Left forelimb (tissue), 1 donor: ENCODE data around the gene MYOT.
"Not testable (repeated sequence)": the region's sequence is repeated elsewhere in the genome, so short reads cannot be mapped to it uniquely, and the experiment has no call there.

ENCODE experiments used
- DNase-seq: peaks from one replicate; pipeline ENCODE4 v3.0.0-alpha.2; 2018; ENCODE audit warnings: low spot score

Gene MYOT

GRCh38 chr5:137867664-137868063 lies at the start of gene MYOT:
Gene MYOT, plus strand, starts transcription at chr5:137867860. Its CDS starts 2,792 bp downstream, at chr5:137870652.
- no peak for DNase-seq

GRCh38 chr5:137819766-137820165 lies 47.9 kb upstream of the MYOT start:
- DNase-seq = no peak

- DNase-seq = no peak
These were observed 45.4 kb upstream of the MYOT start for GRCh38 chr5:137822158-137822764.

- no peak for DNase-seq
These were observed 44.7 kb upstream of the MYOT start for GRCh38 chr5:137822984-137823383.

GRCh38 chr5:137825165-137825564 lies 42.5 kb upstream of the MYOT start:
- no peak for DNase-seq

- DNase-seq = no peak
These were observed 41.6 kb upstream of the MYOT start for GRCh38 chr5:137826067-137826466.

GRCh38 chr5:137828180-137828579 lies 39.5 kb upstream of the MYOT start:
- DNase-seq = no peak

GRCh38 chr5:137828664-137829063 lies 39.0 kb upstream of the MYOT start:
- DNase-seq = no peak

GRCh38 chr5:137831105-137831504 lies 36.6 kb upstream of the MYOT start:
- no peak for DNase-seq

- DNase-seq = no peak
These were observed 36.1 kb upstream of the MYOT start for GRCh38 chr5:137831526-137831925.

GRCh38 chr5:137832416-137832815 lies 35.2 kb upstream of the MYOT start:
- no peak for DNase-seq

- no peak for DNase-seq
These were observed 34.2 kb upstream of the MYOT start for GRCh38 chr5:137833463-137833862.

GRCh38 chr5:137834498-137835049 lies 33.1 kb upstream of the MYOT start:
- DNase-seq = no peak

- no peak for DNase-seq
These were observed 31.4 kb upstream of the MYOT start for GRCh38 chr5:137836298-137836697.

GRCh38 chr5:137836997-137837396 lies 30.7 kb upstream of the MYOT start:
- DNase-seq = no peak

GRCh38 chr5:137837491-137838394 lies 29.9 kb upstream of the MYOT start:
- DNase-seq = no peak

GRCh38 chr5:137838976-137839375 lies 28.7 kb upstream of the MYOT start:
- DNase-seq = no peak

GRCh38 chr5:137842296-137842695 lies 25.4 kb upstream of the MYOT start:
- no peak for DNase-seq

GRCh38 chr5:137843676-137844299 lies 23.9 kb upstream of the MYOT start:
- no peak for DNase-seq

- DNase-seq = no peak
These were observed 22.2 kb upstream of the MYOT start for GRCh38 chr5:137845472-137845871.

- DNase-seq = no peak
These were observed 20.0 kb upstream of the MYOT start for GRCh38 chr5:137847687-137848086.

GRCh38 chr5:137853165-137853564 lies 14.5 kb upstream of the MYOT start:
- not testable (repeated sequence) for DNase-seq

- no peak for DNase-seq
These were observed 11.5 kb upstream of the MYOT start for GRCh38 chr5:137856201-137856600.
